Measurements from ENCODE around the gene EVC.

GRCh38 chr4:5857199-5857598, 146.2 kb downstream of the EVC start:
- no peak for TF ChIP-seq POLR2A (IDR thresholded peaks at IDR 0.05)
- TF ChIP-seq CTCF (IDR thresholded peaks at IDR 0.05) = no peak
